Nephron progenitor cell (in vitro differentiated cells): ENCODE measurements around the gene CALD1.

Experiments
- DNase-seq: peaks from one replicate; pipeline ENCODE4 v3.0.0; 2021
- H3K27ac Mint-ChIP-seq: 2 replicates; pipeline ENCODE4 v1.8.0; 2021; ENCODE audit warnings: mild to moderate bottlenecking, moderate library complexity, mixed read lengths
- H3K27me3 Mint-ChIP-seq: 2 replicates; pipeline ENCODE4 v1.8.0; 2021; ENCODE audit warnings: mild to moderate bottlenecking, low read depth, mixed read lengths; ENCODE audit not compliant: poor library complexity
- H3K36me3 Mint-ChIP-seq: 2 replicates; pipeline ENCODE4 v1.8.0; 2021; ENCODE audit warnings: low read depth, mixed read lengths
- H3K4me1 Mint-ChIP-seq: 2 replicates; pipeline ENCODE4 v1.8.0; 2021; ENCODE audit warnings: mixed read lengths
- H3K4me3 Mint-ChIP-seq: 2 replicates; pipeline ENCODE4 v1.8.0; 2021; ENCODE audit warnings: mild to moderate bottlenecking, moderate library complexity, mixed read lengths
- H3K9me3 Mint-ChIP-seq: 2 replicates; pipeline ENCODE4 v1.8.0; 2021; ENCODE audit warnings: mild to moderate bottlenecking, moderate library complexity, mixed read lengths
- TF ChIP-seq, protein P1 (sequence below): fragments of 200-600 bp; sonication (generic); IDR thresholded peaks from 2 replicates; pipeline ENCODE4 v1.5.0; 2021; ENCODE audit warnings: antibody characterized with exemption

Gene CALD1

GRCh38 chr7:134939136-134939535, 159.7 kb downstream of the CALD1 start:
- no peak for DNase-seq
- H3K4me1 Mint-ChIP-seq, result peaks cover 17% of the 10 kb centered on the region
- H3K27ac Mint-ChIP-seq, result no peak overlapping the region
- H3K27me3 Mint-ChIP-seq, result no peaks in the 10 kb centered on the region
- peaks cover 52% of the 10 kb centered on the region for H3K36me3 Mint-ChIP-seq
- TF ChIP-seq, protein P1, sequence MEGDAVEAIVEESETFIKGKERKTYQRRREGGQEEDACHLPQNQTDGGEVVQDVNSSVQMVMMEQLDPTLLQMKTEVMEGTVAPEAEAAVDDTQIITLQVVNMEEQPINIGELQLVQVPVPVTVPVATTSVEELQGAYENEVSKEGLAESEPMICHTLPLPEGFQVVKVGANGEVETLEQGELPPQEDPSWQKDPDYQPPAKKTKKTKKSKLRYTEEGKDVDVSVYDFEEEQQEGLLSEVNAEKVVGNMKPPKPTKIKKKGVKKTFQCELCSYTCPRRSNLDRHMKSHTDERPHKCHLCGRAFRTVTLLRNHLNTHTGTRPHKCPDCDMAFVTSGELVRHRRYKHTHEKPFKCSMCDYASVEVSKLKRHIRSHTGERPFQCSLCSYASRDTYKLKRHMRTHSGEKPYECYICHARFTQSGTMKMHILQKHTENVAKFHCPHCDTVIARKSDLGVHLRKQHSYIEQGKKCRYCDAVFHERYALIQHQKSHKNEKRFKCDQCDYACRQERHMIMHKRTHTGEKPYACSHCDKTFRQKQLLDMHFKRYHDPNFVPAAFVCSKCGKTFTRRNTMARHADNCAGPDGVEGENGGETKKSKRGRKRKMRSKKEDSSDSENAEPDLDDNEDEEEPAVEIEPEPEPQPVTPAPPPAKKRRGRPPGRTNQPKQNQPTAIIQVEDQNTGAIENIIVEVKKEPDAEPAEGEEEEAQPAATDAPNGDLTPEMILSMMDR, result no peak
- H3K9me3 Mint-ChIP-seq, result no peaks in the 10 kb centered on the region
- no peak overlapping the region for H3K4me3 Mint-ChIP-seq

DNA sequence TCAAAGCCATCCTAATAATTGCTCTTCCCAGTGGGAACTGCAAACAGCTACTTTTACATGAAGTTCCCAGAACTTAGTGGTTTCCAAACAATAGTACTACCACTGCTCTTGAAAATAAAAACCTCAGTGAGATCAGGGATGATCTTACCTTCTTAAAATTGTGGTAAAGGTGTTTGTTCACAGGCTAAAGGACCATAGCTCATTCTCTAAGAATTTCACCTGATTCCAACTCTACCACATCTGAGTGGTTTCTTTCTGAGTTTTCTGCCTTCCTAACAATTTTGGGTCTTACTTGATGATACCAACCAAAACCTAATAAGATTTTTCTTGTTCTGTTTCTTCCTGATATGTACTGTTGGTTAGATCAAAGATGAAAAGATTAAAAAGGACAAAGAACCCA, 161.3 kb downstream of the CALD1 start:
- H3K36me3 Mint-ChIP-seq, result peaks cover 42% of the 10 kb centered on the region
- peaks cover 8% of the 10 kb centered on the region for H3K4me1 Mint-ChIP-seq
- H3K27ac Mint-ChIP-seq, result peak overlapping the region; percentile 22
- H3K4me3 Mint-ChIP-seq, result no peak overlapping the region
- DNase-seq, result no peak
- no peaks in the 10 kb centered on the region for H3K27me3 Mint-ChIP-seq
- TF ChIP-seq, protein P1, result no peak
- H3K9me3 Mint-ChIP-seq, result no peaks in the 10 kb centered on the region

DNA sequence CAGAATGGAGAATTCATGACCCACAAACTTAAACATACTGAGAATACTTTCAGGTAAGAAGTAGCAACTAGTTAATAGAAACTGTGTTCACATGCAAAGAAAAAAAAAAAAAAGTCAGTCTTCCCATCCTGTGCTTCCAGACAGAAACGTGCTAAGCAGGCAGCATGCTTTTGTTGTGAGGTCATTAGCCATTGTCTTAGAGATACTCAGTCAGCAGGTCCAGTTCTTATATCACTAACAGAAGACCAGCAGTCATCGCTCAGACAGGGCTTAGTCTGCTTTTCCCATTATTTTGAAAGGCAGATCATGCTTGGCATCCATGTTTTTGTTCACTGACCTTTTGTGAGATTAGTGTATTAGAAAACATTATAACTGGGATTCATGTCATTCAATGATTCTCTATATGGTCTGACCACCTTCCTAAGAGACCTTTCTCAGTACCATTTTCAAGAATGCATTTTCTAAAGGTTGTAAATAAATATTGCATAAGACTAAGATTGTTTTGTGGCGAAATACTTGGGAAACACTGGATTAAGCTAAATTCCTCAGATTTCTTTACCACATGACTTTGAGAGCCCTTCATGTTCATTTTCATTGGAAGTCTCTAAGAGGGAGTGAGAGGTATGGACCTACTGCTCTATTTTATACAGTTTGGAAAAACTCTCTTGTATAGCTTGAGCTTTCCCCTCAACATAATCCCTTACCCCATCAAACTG, 161.9 kb downstream of the CALD1 start:
- peaks cover 8% of the 10 kb centered on the region for H3K4me1 Mint-ChIP-seq
- TF ChIP-seq, protein P1, result no peak
- H3K4me3 Mint-ChIP-seq, result no peak overlapping the region
- no peak for DNase-seq
- no peaks in the 10 kb centered on the region for H3K27me3 Mint-ChIP-seq
- peak overlapping the region; percentile 41 for H3K27ac Mint-ChIP-seq
- H3K9me3 Mint-ChIP-seq, result no peaks in the 10 kb centered on the region
- peaks cover 47% of the 10 kb centered on the region for H3K36me3 Mint-ChIP-seq

DNA sequence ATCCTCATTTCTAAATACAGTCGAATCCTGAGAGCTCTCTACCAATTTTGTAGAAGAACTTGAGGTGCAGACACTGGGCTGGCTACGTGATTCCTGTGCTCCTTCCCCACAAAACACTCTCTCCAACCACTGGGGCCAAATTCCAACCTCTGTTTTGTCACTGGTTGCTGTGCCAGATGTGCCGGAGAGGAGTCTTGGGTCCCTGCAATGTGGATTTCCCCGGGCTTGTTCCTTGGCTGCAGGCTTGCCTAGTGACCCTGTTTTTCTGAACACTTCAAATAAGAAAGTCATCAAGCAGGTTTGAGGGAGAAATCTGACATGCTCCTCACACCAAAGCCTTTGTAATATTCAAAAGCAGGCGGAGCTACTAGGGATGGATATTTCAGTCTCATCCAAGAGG, 162.5 kb downstream of the CALD1 start:
- DNase-seq, result no peak
- no peaks in the 10 kb centered on the region for H3K27me3 Mint-ChIP-seq
- H3K4me1 Mint-ChIP-seq, result peaks cover 8% of the 10 kb centered on the region
- peaks cover 53% of the 10 kb centered on the region for H3K36me3 Mint-ChIP-seq
- H3K9me3 Mint-ChIP-seq, result no peaks in the 10 kb centered on the region
- no peak overlapping the region for H3K27ac Mint-ChIP-seq
- H3K4me3 Mint-ChIP-seq, result no peak overlapping the region
- TF ChIP-seq, protein P1, result no peak

DNA sequence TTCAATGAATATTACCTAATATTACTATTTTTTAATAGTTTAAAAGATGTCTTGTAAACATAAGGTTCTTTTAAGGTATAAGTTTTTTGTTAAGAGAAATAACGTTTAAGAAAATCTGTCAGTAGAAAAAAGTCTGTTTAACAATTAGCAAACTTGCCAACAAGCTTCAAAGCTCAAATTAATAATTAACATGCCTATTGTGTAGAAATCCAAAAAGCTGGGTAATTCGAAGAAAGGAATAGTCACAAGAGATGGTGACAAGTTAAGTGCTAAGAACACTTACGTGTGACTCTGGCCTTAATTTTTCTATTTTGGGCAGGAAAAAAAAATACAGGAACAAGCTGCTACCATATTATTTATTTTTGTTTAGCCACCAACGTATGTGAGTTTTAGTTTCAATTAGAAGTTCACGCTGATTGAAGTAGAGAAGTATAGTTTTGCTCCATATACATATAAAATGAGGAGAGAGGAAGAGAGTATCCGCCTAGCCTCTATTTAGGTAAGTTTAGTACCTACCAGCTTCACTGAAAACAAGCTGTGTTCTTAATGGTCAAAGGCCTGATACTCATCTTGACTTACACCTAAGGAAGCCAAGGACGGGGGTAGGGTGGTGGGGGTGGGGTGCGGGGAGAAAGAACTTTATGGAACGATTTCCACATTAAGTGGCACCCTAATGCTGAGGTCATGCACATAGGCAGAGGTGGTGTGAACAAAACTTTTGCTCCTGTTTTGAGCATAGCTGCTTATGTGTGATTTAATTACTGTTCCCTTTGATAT, 163.4 kb downstream of the CALD1 start:
- Mint-ChIP-seq H3K4me3 (no peak overlapping the region), H3K27ac (no peak overlapping the region), H3K27me3 (no peaks in the 10 kb centered on the region), H3K4me1 (peaks cover 2% of the 10 kb centered on the region), H3K9me3 (no peaks in the 10 kb centered on the region), H3K36me3 (peaks cover 62% of the 10 kb centered on the region)
- TF ChIP-seq, protein P1, result no peak
- DNase-seq, result no peak
